GM20000 (cell line): ENCODE data around the gene DNAJC7.

ENCODE experiments used
- DNase-seq: peaks from one replicate; pipeline ENCODE4 v3.0.0; 2012; ENCODE audit warnings: low spot score
- CTCF ChIP-seq: IDR thresholded peaks from 2 replicates; pipeline ENCODE4 v1.5.1; 2012; ENCODE audit warnings: mild to moderate bottlenecking, control low read depth; ENCODE audit errors: extremely low read depth, missing control alignments

The DNAJC7 gene

DNA sequence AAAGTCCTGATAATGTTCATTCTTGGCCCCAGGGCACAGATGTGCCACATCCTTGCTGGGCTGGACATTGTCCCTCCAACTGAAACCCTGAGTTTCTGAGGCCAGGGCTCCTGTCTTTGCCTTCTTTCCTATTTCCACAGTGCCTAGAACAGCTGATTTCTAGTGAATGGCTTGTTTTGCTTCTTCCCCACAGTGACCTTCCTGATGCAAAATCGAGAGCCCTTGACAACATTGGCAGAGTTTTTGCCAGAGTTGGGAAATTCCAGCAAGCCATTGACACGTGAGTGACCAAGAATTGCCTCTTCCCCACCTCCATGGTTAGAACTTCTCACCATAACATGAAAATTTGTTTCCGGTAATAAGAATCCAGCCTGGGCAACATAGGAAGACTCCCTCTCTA is 72.3 kb downstream of the DNAJC7 start:
- DNase-seq = no peak
- TF ChIP-seq CTCF = no peak

- no peak for TF ChIP-seq CTCF
- DNase-seq = no peak
Measured at GRCh38 chr17:41943492-41943891, 73.7 kb downstream of the DNAJC7 start.

GRCh38 chr17:41942626-41943373 is 74.4 kb downstream of the DNAJC7 start:
- DNase-seq = no peak
- no peak for TF ChIP-seq CTCF

DNA sequence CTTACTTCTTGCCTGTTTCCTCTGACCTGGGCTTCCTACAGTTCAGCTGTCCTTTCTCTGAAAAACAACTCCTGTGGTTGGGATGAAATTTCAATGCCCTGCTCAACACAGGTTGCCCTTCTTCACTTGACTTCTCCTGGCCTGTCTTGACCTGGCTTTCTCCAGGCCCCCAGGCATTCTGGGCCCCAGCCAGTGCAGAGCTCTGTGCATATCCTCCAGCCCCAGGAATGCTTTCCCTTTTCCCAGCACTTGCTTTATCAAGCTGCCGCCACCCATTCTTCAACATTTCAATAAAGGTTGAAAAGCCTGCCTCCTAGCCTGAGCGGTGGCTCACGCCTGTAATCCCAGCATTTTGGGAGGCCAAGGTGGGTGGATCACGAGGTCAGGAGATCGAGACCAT is 76.1 kb downstream of the DNAJC7 start:
- no peak for TF ChIP-seq CTCF
- DNase-seq = no peak

DNA sequence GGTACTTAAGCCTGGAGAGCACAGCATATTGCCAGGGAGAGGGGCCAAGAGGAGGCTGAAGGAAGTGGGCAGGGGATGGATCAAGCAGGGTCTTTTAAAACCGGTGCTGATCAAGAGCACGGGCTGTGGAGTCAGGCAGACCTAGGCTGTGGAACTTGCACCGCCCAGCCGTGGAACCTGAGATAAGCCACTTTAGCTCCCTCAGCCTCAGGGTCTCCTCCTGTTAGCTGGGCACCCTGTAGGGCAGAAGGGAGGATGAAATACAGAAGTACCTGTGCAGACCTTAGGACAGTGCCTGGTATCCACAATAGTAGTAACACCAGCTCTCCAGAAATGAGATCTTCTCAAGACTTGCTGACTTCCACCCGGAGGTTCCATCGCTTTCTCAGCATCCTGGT is 77.5 kb downstream of the DNAJC7 start:
- TF ChIP-seq CTCF = no peak

DNA sequence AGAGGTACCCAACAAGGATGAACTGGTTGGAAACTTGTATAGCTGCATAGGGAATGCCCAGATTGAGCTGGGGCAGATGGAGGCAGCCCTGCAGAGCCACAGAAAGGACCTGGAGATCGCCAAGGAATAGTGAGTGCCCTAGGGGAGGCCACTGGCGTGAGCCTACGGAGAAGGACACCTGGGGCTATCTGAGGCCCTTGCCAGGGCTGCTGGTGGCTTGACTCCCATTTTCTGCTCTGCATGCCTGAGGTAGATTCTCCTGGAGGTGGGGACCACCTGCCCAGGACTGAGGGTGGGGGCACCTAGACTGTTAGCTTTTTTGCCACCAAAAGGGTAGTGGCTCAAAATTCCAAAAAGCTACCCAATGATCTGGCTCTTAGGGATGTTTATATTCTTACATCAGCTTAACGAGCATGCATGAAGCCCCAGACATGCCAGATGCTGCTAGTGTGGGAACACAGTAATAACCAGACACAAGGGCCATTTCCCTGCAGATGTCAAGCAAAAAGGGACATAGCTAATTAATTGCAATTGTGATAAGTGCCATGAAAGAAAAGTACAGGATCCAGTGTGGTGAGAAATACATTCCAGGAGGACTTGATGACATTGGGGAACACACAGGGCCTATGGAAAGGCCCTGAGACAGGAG is 78.1 kb downstream of the DNAJC7 start:
- no peak for TF ChIP-seq CTCF
- DNase-seq = no peak

More for the DNA sequence above, 77.5 kb downstream of the DNAJC7 start:
- no peak for DNase-seq

DNA sequence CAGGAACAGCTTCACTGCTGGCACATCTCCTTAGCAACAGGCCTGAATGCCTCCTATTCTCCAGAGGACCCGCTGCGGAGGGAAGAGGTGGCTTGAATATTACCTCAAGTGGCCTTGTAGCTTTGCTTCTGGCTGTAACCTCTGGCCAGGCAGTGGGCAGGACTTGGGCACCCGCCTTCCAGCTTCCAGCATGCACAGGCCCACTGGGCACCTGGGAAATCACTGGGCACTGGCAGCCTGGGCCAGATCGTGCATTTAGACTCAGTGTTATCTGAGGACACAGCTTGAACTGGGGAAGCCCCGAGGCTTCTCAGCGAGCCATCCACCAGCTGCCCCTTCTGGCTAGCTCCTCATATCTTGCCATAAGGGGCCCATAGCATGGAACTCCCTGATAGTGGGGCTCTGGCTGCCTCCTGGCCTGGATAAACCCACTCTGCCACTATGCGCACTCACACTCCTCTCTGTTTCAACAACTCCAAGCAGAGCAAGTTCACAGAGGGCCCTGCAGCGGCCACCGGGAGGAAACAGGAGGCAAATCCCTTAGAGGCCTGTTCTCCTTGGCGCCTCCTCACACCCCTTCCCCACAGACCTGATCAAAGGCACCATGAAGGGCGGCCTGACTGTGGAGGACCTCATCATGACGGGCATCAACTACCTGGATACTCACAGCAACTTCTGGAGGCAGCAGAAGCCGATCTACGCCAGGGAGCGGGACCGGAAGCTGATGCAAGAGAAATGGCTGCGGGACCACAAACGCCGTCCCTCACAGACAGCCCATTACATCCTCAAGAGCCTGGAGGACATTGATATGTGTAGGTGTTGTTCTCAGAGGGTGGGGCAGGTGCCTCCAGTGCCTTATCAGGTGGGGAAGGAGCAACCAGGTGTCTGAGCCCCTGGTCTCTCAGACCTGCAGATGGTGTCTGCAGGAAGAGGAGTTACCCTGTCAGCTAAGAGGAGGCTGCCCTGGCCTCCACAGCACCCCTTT is 79.0 kb downstream of the DNAJC7 start:
- TF ChIP-seq CTCF = no peak
- no peak for DNase-seq
